Measurements from ENCODE around the gene TMCO4.
A peak's percentile ranks its signal among the peaks of the same experiment; 100 is the strongest.

The TMCO4 gene

DNA sequence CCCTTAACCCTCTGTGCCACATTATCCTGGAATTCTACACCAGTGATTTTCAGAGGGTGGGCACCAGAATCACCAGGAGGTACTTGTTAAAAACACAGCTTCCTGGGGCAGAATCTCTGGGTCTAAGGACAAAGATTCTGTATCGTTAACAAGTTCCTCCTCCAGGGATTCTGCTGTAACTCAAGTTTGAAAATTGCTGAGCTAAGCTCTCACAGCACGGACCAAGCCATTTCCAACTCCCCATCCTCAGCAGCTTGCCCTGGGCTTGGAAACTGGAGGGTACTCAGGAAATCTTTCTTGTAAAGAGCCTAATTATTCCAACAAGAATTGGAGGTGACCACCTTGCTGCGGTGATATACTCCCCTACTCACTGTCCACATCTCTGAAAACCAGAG, 48.8 kb downstream of the TMCO4 start:
- FAIRE-seq (no peak), DNase-seq (ENCODE audit: low spot score) (no peak)

DNA sequence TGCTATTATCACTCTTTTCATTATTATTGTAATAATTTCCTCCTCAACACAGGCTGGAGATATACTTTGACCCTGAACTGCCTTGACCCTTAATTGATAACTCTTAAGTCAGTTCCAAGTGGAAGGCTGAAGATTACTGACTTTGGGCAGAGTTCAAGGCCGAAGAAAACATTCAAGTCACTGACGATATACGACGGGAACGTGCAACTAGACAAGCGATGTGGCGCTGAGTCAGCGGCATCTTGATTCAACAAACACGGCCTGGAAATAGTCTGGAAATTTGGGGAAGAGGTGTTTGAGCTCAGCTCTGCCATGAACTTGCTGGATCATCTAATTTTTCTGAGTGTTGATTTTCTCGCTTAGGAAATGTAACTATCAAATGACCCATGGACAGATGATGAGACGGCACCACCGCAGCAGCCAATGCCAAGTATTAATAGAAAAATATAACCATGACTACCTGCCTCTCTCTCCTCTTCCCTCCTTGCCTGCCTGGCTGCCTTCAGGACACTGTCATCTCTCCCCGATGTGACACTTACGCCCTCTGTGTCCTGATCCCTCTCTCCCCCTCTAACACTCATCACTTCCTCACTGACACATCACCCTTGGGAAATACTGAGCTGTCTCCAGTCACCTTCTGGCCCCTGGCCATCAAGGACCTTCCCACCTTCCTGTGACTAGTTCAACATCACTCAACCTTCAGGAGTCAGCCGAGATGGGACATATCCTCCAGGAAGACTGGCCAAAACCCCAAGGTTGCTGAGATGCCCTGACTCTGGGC, 49.4 kb downstream of the TMCO4 start:
- FAIRE-seq (peak; percentile 69), DNase-seq (ENCODE audit: low spot score) (peak; percentile 88)

DNA sequence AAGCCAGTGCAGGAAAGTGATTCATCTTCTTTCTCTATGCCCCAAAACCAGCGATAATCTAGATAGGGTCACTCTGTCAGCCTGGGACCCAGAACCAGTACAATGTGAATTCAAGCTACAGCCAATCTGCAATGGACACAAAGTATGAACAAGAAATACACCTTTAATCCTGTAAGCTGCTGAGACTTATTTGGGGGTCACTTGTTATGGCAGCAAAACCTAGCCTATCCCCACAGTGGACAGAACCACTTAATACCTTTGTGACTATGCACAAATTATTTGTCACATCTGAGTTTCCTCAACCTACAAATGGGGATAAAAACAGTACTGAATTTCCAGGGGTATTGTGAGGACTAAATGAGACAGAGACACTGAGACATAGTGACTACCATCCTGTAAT, 50.0 kb downstream of the TMCO4 start:
- DNase-seq (ENCODE audit: low spot score), result no peak
- FAIRE-seq, result no peak

DNA sequence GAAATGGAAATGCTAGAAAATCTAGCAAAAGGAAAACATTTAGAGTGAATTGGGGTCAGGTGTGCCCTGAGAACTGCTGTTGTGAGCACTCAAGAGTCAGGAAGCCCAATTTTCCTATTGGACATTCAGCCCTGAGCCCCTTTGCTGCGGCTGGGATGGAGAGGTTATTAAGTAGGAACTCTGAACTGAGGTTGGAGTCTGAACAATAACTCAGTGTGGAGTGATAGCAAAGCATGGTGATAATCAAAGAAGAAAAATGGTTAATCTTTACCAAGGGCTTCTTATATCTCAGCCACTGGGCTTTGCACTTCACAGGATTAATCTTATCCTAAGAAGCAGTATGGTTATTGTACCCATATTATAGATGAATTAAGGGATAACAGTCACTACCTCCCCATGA, 52.0 kb downstream of the TMCO4 start:
- no peak for DNase-seq (ENCODE audit: low spot score)
- FAIRE-seq, result no peak

DNA sequence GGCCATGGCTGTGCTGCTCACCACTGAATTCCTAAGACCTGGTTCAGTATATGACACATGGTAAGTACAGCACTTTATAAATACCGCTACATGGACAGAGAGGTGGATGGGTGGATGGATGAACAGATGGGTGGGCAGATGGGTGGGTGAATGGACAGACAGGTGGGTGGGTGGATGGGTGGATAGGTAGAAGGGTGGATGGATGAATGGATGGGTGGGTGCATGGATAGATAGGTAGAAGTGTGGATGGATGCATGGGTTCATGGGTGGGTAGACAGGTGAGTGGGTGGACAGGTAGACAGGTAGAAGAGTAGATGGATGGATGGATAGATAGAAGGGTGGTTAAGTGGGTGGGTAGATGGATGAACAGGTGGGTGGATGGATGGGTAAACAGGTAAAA, 54.8 kb downstream of the TMCO4 start:
- no peak for DNase-seq (ENCODE audit: low spot score)
- no peak for FAIRE-seq

DNA sequence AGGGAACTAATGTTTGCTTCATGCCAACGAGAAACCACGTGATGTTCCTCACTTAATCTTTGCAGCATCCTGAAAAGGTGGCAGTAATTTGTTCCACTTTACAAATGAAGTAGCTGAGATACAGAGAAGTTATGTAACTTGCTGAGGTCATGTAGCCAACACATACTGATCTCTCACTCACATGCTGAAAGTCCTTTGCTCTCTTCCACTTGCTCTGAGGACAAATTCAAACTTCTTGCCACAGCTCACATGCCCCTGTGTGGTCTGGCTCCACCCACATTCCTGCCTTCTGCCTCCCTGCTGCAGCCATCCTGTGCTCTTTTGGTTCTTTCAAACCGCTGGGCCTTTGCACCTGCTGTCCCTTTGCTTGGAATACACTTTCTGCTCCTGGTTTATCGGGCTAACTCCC, 55.4 kb downstream of the TMCO4 start:
- no peak for FAIRE-seq
- no peak for DNase-seq (ENCODE audit: low spot score)

DNA sequence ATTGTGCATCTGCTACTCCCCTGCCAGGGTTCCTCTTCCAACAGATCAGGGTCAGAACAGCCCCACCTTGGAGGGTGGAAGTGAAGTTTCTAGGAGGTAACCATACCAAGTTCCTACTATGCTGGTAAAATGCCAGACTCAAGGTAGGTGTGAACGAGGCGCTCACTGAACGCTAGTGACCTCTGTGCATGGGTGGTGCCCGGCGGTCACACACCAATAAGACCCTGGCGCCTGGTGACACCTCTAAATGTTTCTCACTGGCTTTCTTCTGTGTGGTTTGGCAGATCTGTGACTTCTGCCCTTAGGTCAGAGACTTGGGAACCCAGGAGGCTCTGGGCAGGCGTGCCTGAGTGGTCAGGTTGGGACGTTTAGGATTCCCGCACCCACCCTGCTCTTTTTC, 55.9 kb downstream of the TMCO4 start:
- DNase-seq (ENCODE audit: low spot score) (no peak), FAIRE-seq (no peak)

DNA sequence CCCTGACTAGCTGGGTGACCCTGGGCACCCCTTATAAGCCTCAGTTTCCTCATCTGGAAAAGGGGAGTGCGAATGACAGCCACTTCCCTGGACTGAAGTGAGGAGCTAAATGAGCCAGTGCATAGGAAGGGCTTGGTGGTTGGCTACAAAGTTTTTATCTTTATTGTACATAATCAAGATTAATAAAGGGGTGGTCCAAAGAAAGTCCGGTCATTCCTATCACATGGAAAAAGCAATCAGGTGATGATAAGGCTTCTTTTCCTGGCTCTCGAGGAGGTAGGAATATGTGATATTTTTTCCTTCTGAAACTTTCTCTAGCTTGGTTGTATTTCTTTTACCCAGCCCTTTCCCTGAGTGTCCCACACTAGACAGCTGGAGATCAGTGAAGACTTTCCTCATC, 56.5 kb downstream of the TMCO4 start:
- FAIRE-seq (no peak), DNase-seq (ENCODE audit: low spot score) (no peak)

DNA sequence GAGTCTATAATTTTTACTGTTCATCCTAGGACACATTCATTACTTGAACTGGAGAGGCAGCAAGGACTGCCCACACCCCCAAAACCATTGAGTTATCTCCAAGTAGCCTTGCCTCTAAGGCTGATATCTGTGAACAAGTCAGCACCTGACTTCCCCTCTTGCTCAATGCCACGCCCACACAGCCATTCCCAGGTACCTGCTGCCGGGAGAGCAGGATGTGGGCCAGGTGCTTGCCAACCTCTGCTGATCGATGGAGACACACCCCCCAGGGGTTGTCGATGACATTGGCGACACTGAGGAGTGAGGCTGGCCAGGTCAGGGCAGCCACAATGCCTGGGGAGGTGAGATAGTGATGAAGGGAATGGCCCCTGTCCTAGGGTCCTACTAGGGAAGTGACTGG, 60.1 kb downstream of the TMCO4 start:
- FAIRE-seq (no peak), DNase-seq (ENCODE audit: low spot score) (no peak)

DNA sequence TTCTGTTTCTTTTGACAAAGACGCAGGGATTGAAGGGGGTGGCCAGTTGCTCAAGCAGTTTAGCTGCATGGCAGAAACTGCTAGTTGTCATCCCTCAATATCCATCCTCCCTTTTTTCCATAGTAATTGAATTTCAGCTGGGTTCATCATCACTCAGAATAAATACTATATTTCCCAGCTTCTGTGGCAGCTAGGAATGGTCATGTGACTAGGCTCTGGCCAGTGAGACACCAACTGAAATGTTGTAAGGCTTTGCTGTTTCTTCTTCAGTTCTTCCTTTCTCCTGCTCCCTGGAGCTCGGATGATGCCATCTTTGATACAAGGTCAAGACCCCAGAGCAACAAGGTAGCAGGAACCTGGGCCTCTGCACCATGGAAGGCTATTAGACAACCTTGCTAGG, 61.0 kb downstream of the TMCO4 start:
- DNase-seq (ENCODE audit: low spot score), result no peak
- no peak for FAIRE-seq

DNA sequence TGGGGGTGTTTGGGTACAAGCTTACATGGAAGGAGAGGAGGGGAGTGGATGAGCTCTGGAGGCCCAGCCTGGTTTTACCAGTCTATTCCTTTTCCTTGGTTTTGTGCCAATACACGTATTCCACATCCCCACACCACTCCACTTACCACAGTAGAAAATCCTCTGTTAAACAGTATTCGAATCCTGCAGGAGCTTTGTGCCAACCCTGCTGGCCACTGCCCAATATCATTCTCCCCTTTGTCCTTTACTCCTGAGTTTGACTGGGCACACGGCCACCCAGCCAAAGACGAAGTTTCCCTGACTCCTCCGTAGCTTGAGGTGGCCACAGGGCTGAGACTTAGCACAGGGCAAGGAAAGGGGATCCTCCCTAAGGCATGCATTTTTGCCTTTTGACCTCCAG, 61.6 kb downstream of the TMCO4 start:
- DNase-seq (ENCODE audit: low spot score) (no peak), FAIRE-seq (peak; percentile 21)

DNA sequence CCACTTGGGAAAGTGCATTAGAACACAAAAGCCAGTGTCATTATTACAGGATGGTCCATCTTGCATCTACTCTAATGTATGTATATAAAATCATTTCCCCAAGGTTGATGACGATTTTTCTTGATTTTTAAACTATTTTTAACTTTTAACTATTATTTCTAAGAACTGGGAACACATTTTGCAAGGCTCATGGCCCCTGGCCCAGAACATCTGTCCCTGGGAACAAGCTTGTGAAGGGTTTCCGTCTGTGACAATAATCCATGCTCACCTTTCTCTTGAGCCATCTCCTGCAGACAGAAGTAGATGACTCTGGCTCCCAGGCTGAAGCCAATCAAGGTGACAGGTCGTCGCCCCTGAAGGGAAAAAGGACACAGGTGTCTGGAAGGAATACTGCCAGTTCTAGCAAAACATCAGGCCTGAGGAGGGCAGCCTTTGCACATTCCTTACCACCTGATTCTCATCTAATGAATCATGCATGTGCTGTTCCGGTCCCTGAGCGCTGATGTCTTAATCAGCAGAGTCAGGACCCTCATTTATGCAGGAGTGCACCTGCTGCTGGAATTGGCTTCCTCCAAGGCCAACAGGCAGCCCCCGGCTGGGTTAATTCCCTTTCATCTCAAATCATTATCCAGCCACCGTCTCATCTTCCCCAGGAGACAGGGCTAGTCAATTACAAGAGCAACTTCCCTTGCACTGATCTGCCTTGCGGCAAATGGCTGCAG, 62.5 kb downstream of the TMCO4 start:
- DNase-seq (ENCODE audit: low spot score), result peak; percentile 57
- peak; percentile 64 for FAIRE-seq

DNA sequence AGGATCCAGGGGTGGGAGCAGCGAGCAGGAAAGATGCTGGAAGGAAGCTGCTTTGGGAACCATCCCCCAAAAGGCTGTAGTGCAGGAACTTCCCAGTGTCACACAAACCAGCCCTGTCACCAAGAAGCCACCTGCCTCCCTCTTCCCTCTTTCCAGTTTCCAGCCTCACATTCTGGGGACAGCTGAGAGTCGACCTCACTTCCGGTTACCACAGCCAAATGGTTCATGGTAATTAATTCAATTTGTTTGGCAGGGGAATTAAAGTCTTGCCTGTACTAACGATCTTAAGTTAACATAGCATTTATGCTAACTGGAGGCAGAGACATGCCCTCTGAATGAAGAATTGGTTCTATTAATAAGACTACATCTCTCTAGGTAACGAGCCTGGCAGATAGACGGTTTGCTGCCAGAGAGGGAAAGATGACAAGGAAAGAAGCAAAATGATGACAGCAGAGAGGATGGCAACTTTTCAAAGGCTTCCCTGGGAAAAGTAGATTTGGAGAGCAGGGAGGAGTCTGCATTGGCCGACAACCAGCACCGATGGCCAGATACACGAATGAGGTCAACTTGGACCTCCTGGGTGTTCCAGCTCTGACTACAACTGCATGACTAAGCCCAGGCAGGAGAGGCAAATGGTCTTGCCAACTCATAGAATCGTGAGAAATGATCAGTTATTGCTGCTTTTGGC, 64.1 kb downstream of the TMCO4 start:
- peak; percentile 75 for DNase-seq (ENCODE audit: low spot score)

DNA sequence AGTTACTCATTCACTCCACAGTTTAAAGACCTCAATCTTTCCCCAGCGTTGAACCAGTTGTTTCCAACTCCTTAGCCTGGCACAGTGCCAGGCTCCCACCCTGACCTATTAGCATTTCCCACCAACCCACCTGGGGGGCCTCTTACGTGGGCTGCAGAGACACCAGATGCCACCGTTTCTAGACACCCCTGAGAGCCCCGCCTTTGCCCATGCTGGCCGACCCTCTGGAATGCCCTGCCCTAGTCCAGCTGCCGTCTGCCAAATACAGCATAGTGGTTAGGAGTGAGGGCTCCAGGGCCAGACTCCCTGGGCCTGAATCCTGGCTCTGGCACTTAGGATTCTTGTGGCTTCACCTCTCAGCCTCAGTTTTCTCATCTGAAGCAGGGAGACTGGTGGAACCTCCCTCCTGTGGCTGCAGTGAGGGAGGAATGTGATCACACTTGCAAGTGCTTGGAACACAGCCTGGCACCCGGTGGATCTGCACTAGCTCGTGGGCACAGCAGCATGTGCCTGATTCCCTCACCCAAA, 65.2 kb downstream of the TMCO4 start:
- peak; percentile 84 for FAIRE-seq
- peak; percentile 43 for DNase-seq (ENCODE audit: low spot score)

More for the DNA sequence above, 64.1 kb downstream of the TMCO4 start:
- FAIRE-seq, result peak; percentile 93

DNA sequence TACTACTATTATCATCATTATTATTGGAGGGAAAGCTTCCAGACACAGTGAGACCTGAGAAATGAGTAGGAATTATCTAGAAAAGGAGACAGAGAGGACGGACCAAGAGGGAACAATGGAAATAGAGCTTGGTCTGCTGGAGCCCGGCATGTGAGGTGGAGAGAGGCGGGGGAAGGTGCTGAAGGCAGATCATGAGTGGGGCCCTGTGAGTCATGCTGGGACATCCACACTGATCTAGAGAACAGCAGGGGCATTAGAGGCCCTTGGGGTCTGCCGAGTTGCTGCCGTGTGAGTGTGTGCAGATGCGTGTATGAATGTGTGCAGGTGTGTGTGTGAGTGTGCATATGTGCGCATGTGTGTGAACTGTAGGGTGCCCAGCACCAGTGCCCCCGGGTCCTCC, 65.7 kb downstream of the TMCO4 start:
- DNase-seq (ENCODE audit: low spot score), result no peak
- FAIRE-seq, result no peak

DNA sequence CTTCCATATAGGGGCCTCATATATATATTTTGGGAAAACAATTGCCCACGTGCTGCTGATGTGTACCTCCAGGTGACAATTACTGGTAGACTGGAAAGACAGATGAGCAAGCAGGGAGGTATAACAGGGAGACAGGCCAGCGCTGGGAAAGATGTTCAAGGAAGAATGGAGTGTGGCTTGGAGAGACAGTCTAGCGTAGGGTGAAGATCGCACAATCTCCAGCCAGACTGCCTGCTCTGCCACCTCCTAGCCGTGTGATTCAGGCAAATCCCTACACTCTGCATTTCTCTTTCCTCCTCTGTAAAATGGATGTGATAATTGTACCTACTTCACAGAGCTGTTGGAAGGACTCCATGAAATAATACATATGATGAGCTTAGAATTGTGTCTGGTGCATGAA, 66.1 kb downstream of the TMCO4 start:
- no peak for DNase-seq (ENCODE audit: low spot score)

DNA sequence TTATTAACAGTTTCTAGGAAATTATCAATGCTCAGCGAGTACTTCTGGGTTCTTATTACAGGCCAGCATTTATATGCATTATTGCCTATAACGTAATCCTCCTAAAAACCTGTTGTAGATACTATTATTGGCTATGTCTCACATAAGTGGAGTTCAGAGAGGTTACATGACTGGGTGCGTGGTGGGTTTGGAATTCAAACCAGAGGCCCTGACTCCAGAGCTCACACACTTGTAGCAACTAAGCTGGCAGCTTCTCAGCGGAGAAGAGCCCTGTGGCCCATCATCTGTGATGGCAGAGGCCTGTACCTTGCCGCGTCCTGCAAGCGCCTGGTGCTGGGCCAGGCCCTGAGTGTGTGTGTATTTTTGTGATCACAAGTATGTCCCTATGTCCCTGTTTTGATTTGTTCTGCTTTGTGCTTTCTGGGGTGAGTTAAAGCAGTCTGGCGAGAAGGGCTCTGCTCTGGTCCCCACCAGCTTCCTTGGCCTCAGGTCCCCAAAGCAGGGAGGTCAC, 68.3 kb downstream of the TMCO4 start:
- FAIRE-seq, result no peak

More for the DNA sequence above, 66.1 kb downstream of the TMCO4 start:
- FAIRE-seq, result no peak

DNA sequence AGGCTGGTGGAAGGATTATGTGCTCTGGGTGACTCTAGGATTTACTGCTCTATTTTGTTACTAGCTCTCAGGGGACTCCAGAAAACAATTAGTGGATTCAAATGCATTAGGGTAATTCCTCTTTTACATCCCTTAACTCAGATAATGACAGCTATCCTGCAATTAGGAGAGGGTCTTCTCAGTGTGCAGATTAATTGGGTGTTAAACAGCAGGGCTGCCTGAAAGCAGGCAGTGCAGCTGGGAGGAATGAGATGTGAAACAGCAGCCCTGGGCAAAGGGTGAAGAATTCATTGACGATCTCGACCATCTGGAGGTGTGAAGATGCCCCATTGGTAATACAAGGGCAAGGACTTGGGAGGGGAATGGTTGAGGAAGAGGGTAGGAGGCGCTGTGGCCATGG, 68.9 kb downstream of the TMCO4 start:
- DNase-seq (ENCODE audit: low spot score) (no peak), FAIRE-seq (no peak)

More for the DNA sequence above, 68.3 kb downstream of the TMCO4 start:
- DNase-seq (ENCODE audit: low spot score), result no peak

DNA sequence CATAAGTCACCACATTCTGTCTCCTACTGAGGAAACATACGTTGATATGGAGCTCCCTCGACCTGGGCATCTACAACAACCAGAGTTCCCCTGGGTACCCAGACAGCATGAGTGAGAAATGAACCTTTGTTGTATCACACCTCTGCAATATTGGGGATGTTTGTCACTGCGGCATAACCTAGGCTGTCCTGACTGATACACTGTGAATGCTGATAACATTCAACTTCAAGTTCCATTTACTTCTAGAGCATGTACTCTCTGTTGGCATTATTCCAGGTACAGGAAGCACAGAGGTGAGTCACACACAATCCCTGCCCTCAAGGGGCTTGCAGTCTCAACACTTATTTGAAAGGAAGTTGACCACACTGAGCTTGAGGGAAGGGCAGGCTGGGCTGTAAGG, 69.5 kb downstream of the TMCO4 start:
- DNase-seq (ENCODE audit: low spot score), result no peak
- no peak for FAIRE-seq

DNA sequence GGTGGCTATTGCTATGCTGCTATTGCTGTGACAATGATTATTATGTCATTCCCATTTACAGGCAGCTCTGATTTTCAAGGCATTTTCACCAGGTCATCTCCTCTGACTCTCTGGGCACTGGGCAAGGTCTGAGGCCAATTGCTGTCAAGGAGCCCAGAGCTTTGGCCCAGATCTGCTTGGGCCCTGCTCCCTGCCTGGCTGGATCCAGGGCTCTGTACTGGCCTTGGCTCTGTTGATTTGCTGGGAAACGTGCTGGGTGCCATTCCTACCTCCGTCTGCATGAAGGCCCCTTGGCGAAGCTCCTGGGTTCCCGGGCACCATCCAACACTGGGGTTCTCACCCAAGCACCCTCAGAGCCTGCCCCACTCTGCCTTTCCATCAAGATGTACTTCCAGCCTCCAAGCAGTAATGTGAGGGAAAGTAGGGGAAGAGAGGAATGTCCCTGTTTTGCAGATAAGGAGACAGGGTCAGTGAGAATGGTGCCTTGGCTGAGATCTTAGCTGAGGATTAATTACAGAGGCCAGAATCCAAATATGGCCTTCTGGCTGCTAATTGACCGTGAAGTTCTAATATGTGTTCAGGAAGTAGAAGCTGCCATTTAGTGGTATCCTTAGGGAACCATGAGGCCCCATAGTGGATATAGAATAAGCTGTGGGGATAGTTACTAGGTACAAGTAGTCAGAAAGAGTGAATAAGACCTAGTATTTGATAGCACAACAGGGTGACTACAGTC, 71.1 kb downstream of the TMCO4 start:
- FAIRE-seq (no peak), DNase-seq (ENCODE audit: low spot score) (no peak)

DNA sequence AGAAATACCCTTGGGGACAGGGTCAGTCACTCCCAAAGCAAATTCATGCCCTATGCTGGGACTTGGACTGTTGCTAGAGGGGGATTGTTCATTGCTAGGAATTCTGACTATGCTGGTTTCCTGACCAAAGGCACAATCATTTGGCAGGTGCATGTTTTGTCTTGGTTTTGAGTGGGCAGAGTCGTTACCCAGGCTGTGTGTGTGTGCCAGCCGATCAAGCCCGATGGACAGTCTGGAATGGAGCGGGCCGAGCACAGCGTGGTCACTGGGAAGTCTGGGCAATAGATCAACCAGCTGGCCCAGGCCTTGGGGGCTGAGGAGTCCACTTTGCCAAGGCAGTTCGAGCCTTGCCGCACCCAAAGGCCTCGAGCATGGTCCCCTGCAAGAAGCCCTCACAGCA, 74.1 kb downstream of the TMCO4 start:
- FAIRE-seq, result no peak
- no peak for DNase-seq (ENCODE audit: low spot score)
